ENCODE measurements around the gene STK11.

GRCh38 chr19:1268226-1269064 lies 62.9 kb downstream of the STK11 start:
- TF ChIP-seq CTCF (IDR thresholded peaks at IDR 0.05) (no peak), SIN3A (IDR thresholded peaks at IDR 0.05; ENCODE audit: borderline replicate concordance, insufficient read depth, low read depth, low read length) (no peak)
